HEK293T (cell line): ENCODE results near the gene ITPKC.

Experiments
- SP1 ChIP-seq: fragments of 450-650 bp; IDR thresholded peaks from 2 replicates; pipeline ENCODE4 v1.6.1; 2017
- TF ChIP-seq, protein P1 (sequence below): fragments of 450-650 bp; IDR thresholded peaks from 2 replicates; pipeline ENCODE4 v1.6.1; 2016

- TF ChIP-seq SP1, result no peak
- TF ChIP-seq, protein P1, sequence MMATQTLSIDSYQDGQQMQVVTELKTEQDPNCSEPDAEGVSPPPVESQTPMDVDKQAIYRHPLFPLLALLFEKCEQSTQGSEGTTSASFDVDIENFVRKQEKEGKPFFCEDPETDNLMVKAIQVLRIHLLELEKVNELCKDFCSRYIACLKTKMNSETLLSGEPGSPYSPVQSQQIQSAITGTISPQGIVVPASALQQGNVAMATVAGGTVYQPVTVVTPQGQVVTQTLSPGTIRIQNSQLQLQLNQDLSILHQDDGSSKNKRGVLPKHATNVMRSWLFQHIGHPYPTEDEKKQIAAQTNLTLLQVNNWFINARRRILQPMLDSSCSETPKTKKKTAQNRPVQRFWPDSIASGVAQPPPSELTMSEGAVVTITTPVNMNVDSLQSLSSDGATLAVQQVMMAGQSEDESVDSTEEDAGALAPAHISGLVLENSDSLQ, result no peak
Measured at GRCh38 chr19:40768869-40769268, 52.0 kb downstream of the ITPKC start.
